Endothelial cell of umbilical vein (primary cell): Measurements from ENCODE around the gene GSTO2. TPM values are rescaled to one million over a fixed set of nuclear protein-coding genes. Genes with fewer than 3 reads are reported as not detected.
A peak's percentile ranks its signal among the peaks of the same experiment; 100 is the strongest.

Experiments used
- BruUV-seq: library from RNA; stranded (reverse); fragments of 400-500 nt; replicated peaks from 2 replicates; lab custom pipeline; 2021; lab: Mats Ljungman, UMichigan
- CTCF ChIA-PET: fragments of 300-600, 350-600 bp; sonication (Branson Sonifier 250); formaldehyde crosslinking; loops from one replicate; lab custom pipeline; 2021; ENCODE audit warnings: antibody characterized with exemption, inconsistent platforms; lab: Charles Lee
- POLR2A ChIA-PET: fragments of 300-600, 350-600 bp; sonication (Branson Sonifier 250); formaldehyde crosslinking; loops from one replicate; lab custom pipeline; 2021; ENCODE audit warnings: antibody characterized with exemption, inconsistent platforms; lab: Charles Lee
- DNase-seq: peaks from one replicate; pipeline ENCODE4 v3.0.0-alpha.2; 2011; ENCODE audit warnings: low read depth, low spot score
- FAIRE-seq: peaks from 2 replicates; lab custom pipeline; 2011; peaks lifted over from hg19 to GRCh38; lab: Jason Lieb, UNC
- H2AFZ ChIP-seq: 2 replicates; pipeline ENCODE4 v1.6.0; 2012; ENCODE audit warnings: low read depth, low read length, control low read depth, inconsistent platforms
- H3K27ac ChIP-seq: 2 replicates; pipeline ENCODE4 v1.5.1; 2011; ENCODE audit warnings: low read depth, mild to moderate bottlenecking, control low read depth, low read length, moderate library complexity; ENCODE audit not compliant: insufficient read depth
- H3K27me3 ChIP-seq, 2 experiments: 2 replicates each; pipeline versions ENCODE4 v1.6.0 to v1.6.1; 2011; ENCODE audit warnings: low read length in 2 of 2, mixed read lengths in 1 of 2; ENCODE audit not compliant: control insufficient read depth in 2 of 2, insufficient read depth in 2 of 2
- H3K36me3 ChIP-seq, 2 experiments: 2 replicates in 1 of 2; 3 replicates in 1 of 2; pipeline ENCODE4 v1.5.1; 2011; ENCODE audit warnings: low read length in 2 of 2, mild to moderate bottlenecking in 1 of 2, moderate library complexity in 1 of 2; ENCODE audit not compliant: control insufficient read depth in 2 of 2, insufficient read depth in 2 of 2; ENCODE audit errors: extremely low read depth in 1 of 2
- H3K4me1 ChIP-seq: 3 replicates; pipeline ENCODE4 v1.5.1; 2011; ENCODE audit warnings: mild to moderate bottlenecking, low read length; ENCODE audit not compliant: control insufficient read depth, insufficient read depth; ENCODE audit errors: extremely low read depth
- H3K4me2 ChIP-seq: 2 replicates; pipeline ENCODE4 v1.6.1; 2011; ENCODE audit warnings: low read length, control low read depth, mixed read lengths; ENCODE audit not compliant: insufficient read depth
- H3K4me3 ChIP-seq, 3 experiments: fragments of 200-600 bp in 1 of 3; sonication (generic), shearing (Covaris generic) in 1 of 3; replicated peaks in 1 of 3; 2 replicates each; pipeline ENCODE4 v1.5.1; 2011 to 2016; ENCODE audit warnings: control low read depth in 3 of 3, low read length in 3 of 3, mild to moderate bottlenecking in 2 of 3, inconsistent platforms in 1 of 3, low read depth in 1 of 3, moderate library complexity in 1 of 3; ENCODE audit not compliant: insufficient read depth in 1 of 3
- H3K79me2 ChIP-seq: 2 replicates; pipeline ENCODE4 v1.6.0; 2012; ENCODE audit warnings: low read length, inconsistent platforms; ENCODE audit not compliant: control insufficient read depth, insufficient read depth
- H3K9ac ChIP-seq: replicated peaks from 2 replicates; pipeline ENCODE3; 2011; ENCODE audit warnings: low read length, control low read depth; ENCODE audit not compliant: insufficient read depth; ENCODE audit errors: extremely low read depth
- H3K9me1 ChIP-seq: replicated peaks from 3 replicates; pipeline ENCODE4 v1.6.0; 2011; ENCODE audit warnings: mild to moderate bottlenecking, low read length; ENCODE audit not compliant: control insufficient read depth, insufficient read depth; ENCODE audit errors: extremely low read depth
- H3K9me3 ChIP-seq: replicated peaks from 2 replicates; pipeline ENCODE4 v1.5.1; 2012; ENCODE audit warnings: low read length, inconsistent platforms; ENCODE audit not compliant: control insufficient read depth, insufficient read depth
- H4K20me1 ChIP-seq: replicated peaks from 2 replicates; pipeline ENCODE3; 2011; ENCODE audit warnings: mild to moderate bottlenecking, low read length; ENCODE audit not compliant: control insufficient read depth, insufficient read depth; ENCODE audit errors: extremely low read depth
- FOS ChIP-seq: IDR thresholded peaks from 2 replicates; pipeline ENCODE4 v1.6.1; 2011; ENCODE audit warnings: mild to moderate bottlenecking, low read length, moderate library complexity, borderline replicate concordance; ENCODE audit not compliant: insufficient read depth
- GATA2 ChIP-seq: IDR thresholded peaks from 2 replicates; pipeline ENCODE4 v1.7.0; 2011; ENCODE audit warnings: low read depth, mild to moderate bottlenecking, moderate library complexity, mixed read lengths, low read length; ENCODE audit not compliant: insufficient read length, insufficient read depth
- JUN ChIP-seq: IDR thresholded peaks from 2 replicates; pipeline ENCODE4 v1.6.1; 2011; ENCODE audit warnings: borderline replicate concordance, low read depth; ENCODE audit not compliant: insufficient read length, insufficient read depth
- POLR2A ChIP-seq: IDR thresholded peaks from 2 replicates; pipeline ENCODE4 v1.6.1; 2012; ENCODE audit warnings: low read depth, mild to moderate bottlenecking, control low read depth, low read length
- POLR2AphosphoS5 ChIP-seq: IDR thresholded peaks from 2 replicates; pipeline ENCODE4 v1.6.1; 2012; ENCODE audit warnings: low read depth, mild to moderate bottlenecking, control low read depth, low read length, moderate library complexity; ENCODE audit not compliant: insufficient read depth
- dilution Hi-C: fragments of 300-500 bp; cut with MboI; formaldehyde crosslinking; loops from one replicate; pipeline ENCODE4 v1.15.0; 2019; ENCODE audit warnings: low sequenced_read_pairs; ENCODE audit not compliant: extremely low pct_ligation_motif_present
- intact Hi-C: fragments of 100-400 bp; cut with micrococcal nuclease; formaldehyde crosslinking; loops from one replicate; pipeline ENCODE4 v1.10.0; 2022
- polyA plus RNA-seq, 4 experiments: library from polyadenylated mRNA; depleted of rRNA in 3 of 4; stranded (reverse) in 3 of 4; unstranded in 1 of 4; fragments of >200 nt; gene quantifications; 2 replicates each; pipeline versions ENCODE4 v1.2.1 to v1.2.3, GENCODE V29; 2011 to 2012; ENCODE audit warnings: missing spikeins in 1 of 4
- total RNA-seq: library from RNA; stranded (reverse); gene quantifications from 2 replicates; pipeline ENCODE4 v1.2.3, GENCODE V29; 2021
- TF ChIP-seq, protein P1 (sequence below), 2 donors: IDR thresholded peaks; 1 replicate in 1 of 2; 2 replicates in 1 of 2; pipeline ENCODE4 v1.5.1; 2011; ENCODE audit warnings: low read length in 2 of 2, mild to moderate bottlenecking in 2 of 2, moderate library complexity in 2 of 2, control low read depth in 1 of 2, inconsistent platforms in 1 of 2, low read depth in 1 of 2; ENCODE audit not compliant: insufficient read depth in 1 of 2; ENCODE audit errors: extremely low read depth in 1 of 2

The GSTO2 gene
- total and polyA plus RNA-seq, 2 donors (not counting 3 experiments of a cell fraction or from before 2014, with no cell fraction given), result 0.84 to 1.4 TPM

DNA sequence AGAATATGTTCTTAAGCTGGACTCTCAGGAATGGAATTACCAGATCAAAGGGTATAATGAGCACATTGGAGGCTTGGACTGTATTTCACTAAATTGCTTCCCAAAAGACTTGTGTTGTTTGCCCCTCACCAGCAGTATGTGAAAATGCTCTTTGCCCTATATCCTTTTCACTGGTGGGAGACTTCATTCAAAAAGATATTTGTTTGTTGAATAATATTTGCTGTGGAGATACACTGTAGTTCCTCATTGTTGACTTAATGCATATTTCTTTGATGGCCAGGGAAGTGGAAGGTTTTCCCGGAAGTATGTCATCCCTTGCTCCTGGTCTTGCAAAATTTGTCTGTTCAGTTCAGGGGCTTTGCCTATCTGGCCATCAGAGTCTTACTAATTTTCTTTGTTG is 19.4 kb downstream of the GSTO2 start:
- no TSS peak for BruUV-seq
- H3K9me3 ChIP-seq, result no peaks in the 10 kb centered on the region
- H3K9ac ChIP-seq, result no peak overlapping the region
- DNase-seq (no peak), FAIRE-seq (no peak)
- H4K20me1 ChIP-seq, result no peaks in the 10 kb centered on the region
- H3K36me3 ChIP-seq, result no peaks in the 10 kb centered on the region
- H3K79me2 ChIP-seq, result no peaks in the 10 kb centered on the region
- intact Hi-C loops, result no loop called here
- CTCF ChIA-PET, result interaction anchor here (6.6 kb wide), 1 partner anchor 13 kb away, joined by 57 read pairs; no protein-coding TSS in a partner anchor
- H3K4me3 ChIP-seq, result no peak overlapping the region
- peaks cover 9 to 13% of the 10 kb centered on the region in 2 experiments for H3K27me3 ChIP-seq
- H3K27ac ChIP-seq, result no peak overlapping the region
- TF ChIP-seq, protein P1, sequence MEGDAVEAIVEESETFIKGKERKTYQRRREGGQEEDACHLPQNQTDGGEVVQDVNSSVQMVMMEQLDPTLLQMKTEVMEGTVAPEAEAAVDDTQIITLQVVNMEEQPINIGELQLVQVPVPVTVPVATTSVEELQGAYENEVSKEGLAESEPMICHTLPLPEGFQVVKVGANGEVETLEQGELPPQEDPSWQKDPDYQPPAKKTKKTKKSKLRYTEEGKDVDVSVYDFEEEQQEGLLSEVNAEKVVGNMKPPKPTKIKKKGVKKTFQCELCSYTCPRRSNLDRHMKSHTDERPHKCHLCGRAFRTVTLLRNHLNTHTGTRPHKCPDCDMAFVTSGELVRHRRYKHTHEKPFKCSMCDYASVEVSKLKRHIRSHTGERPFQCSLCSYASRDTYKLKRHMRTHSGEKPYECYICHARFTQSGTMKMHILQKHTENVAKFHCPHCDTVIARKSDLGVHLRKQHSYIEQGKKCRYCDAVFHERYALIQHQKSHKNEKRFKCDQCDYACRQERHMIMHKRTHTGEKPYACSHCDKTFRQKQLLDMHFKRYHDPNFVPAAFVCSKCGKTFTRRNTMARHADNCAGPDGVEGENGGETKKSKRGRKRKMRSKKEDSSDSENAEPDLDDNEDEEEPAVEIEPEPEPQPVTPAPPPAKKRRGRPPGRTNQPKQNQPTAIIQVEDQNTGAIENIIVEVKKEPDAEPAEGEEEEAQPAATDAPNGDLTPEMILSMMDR (IDR thresholded peaks at IDR 0.05; ENCODE audit: extremely low read depth in 1 of 2, insufficient read depth in 1 of 2, low read depth in 1 of 2, low read length in 2 of 2), result no peak
- TF ChIP-seq POLR2AphosphoS5 (no peak), JUN (no peak), POLR2A (no peak), FOS (no peak)
- dilution Hi-C loops, result no loop called here
- H3K4me1 ChIP-seq, result peaks cover 12% of the 10 kb centered on the region
- no peak overlapping the region for H2AFZ ChIP-seq
- POLR2A ChIA-PET, result interaction anchor here (1.0 kb wide), 1 partner anchor 15 kb away, joined by 3 read pairs; no protein-coding TSS in a partner anchor
- no peaks in the 10 kb centered on the region for H3K9me1 ChIP-seq
- H3K4me2 ChIP-seq, result no peak overlapping the region

DNA sequence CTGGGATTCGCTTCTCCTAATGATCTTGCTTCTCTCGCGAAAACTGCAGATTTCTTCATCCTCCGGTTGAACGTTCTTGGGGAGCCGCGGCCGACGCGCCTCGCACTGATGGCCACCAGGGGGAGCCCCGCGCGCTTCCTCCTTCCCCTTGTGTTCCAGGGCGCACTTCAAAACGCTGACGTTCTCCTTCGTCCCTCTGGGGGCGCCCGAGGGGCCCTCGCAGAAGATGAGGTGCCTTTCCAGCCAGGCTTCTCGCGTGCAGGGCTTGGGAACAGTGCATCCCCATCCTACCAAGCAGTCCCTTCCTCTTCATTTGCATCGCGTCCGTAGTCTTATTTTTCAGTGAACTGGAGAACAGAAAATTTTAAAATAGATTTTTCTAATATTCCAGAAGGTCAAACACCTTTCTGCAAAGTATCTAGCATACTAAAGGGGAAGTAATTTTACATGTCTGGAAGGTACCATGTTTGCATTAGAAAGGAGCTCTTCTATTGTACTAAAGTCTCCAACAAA is 22.5 kb downstream of the GSTO2 start:
- Histone ChIP-seq H3K4me3 (no peak overlapping the region), H3K9ac (no peak overlapping the region), H2AFZ (peak overlapping the region; percentile 78), H3K4me1 (peaks cover 22% of the 10 kb centered on the region), H3K36me3 (no peaks in the 10 kb centered on the region), H3K4me2 (no peak overlapping the region), H3K9me1 (no peaks in the 10 kb centered on the region), H3K27me3 (peaks cover 4 to 9% of the 10 kb centered on the region in 2 experiments), H4K20me1 (no peaks in the 10 kb centered on the region), H3K79me2 (no peaks in the 10 kb centered on the region), H3K9me3 (no peaks in the 10 kb centered on the region), H3K27ac (no peak overlapping the region)
- BruUV-seq, result no TSS peak
- dilution Hi-C loops (no loop called here), intact Hi-C loops (loop anchor here (1.0 kb wide), 3 partner anchors 9 to 59 kb away; no protein-coding TSS in a partner anchor)
- TF ChIP-seq, protein P1 (IDR thresholded peaks at IDR 0.05; ENCODE audit: extremely low read depth in 1 of 2, insufficient read depth in 1 of 2, low read depth in 1 of 2, low read length in 2 of 2), result peak; percentile 100
- no peak for TF ChIP-seq GATA2
- DNase-seq (peak; percentile 84), FAIRE-seq (peak; percentile 93)
- ChIA-PET CTCF (interaction anchor here (0.7 to 8.8 kb wide), 16 partner anchors 8 to 60 kb away, joined by 3 to 136 read pairs (median 8); partner anchors contain the start of genes CFAP58 and ITPRIP), POLR2A (no interaction called here)
